Endothelial cell of umbilical vein (primary cell): ENCODE results near the gene DOCK4. TPM values are rescaled to one million over a fixed set of nuclear protein-coding genes. Genes with fewer than 3 reads are reported as not detected.

Experiments
- BruUV-seq: library from RNA; stranded (reverse); fragments of 400-500 nt; replicated peaks from 2 replicates; lab custom pipeline; 2021; lab: Mats Ljungman, UMichigan
- CTCF ChIA-PET: fragments of 300-600, 350-600 bp; sonication (Branson Sonifier 250); formaldehyde crosslinking; loops from one replicate; lab custom pipeline; 2021; ENCODE audit warnings: antibody characterized with exemption, inconsistent platforms; lab: Charles Lee
- POLR2A ChIA-PET: fragments of 300-600, 350-600 bp; sonication (Branson Sonifier 250); formaldehyde crosslinking; loops from one replicate; lab custom pipeline; 2021; ENCODE audit warnings: antibody characterized with exemption, inconsistent platforms; lab: Charles Lee
- DNase-seq: peaks from one replicate; pipeline ENCODE4 v3.0.0-alpha.2; 2011; ENCODE audit warnings: low read depth, low spot score
- FAIRE-seq: peaks from 2 replicates; lab custom pipeline; 2011; peaks lifted over from hg19 to GRCh38; lab: Jason Lieb, UNC
- H2AFZ ChIP-seq: 2 replicates; pipeline ENCODE4 v1.6.0; 2012; ENCODE audit warnings: low read depth, low read length, control low read depth, inconsistent platforms
- H3K27ac ChIP-seq: 2 replicates; pipeline ENCODE4 v1.5.1; 2011; ENCODE audit warnings: low read depth, mild to moderate bottlenecking, control low read depth, low read length, moderate library complexity; ENCODE audit not compliant: insufficient read depth
- H3K27me3 ChIP-seq, 2 experiments: 2 replicates each; pipeline versions ENCODE4 v1.6.0 to v1.6.1; 2011; ENCODE audit warnings: low read length in 2 of 2, mixed read lengths in 1 of 2; ENCODE audit not compliant: control insufficient read depth in 2 of 2, insufficient read depth in 2 of 2
- H3K36me3 ChIP-seq, 2 experiments: 2 replicates in 1 of 2; 3 replicates in 1 of 2; pipeline ENCODE4 v1.5.1; 2011; ENCODE audit warnings: low read length in 2 of 2, mild to moderate bottlenecking in 1 of 2, moderate library complexity in 1 of 2; ENCODE audit not compliant: control insufficient read depth in 2 of 2, insufficient read depth in 2 of 2; ENCODE audit errors: extremely low read depth in 1 of 2
- H3K4me1 ChIP-seq: 3 replicates; pipeline ENCODE4 v1.5.1; 2011; ENCODE audit warnings: mild to moderate bottlenecking, low read length; ENCODE audit not compliant: control insufficient read depth, insufficient read depth; ENCODE audit errors: extremely low read depth
- H3K4me2 ChIP-seq: 2 replicates; pipeline ENCODE4 v1.6.1; 2011; ENCODE audit warnings: low read length, control low read depth, mixed read lengths; ENCODE audit not compliant: insufficient read depth
- H3K4me3 ChIP-seq, 3 experiments: fragments of 200-600 bp in 1 of 3; sonication (generic), shearing (Covaris generic) in 1 of 3; replicated peaks in 1 of 3; 2 replicates each; pipeline ENCODE4 v1.5.1; 2011 to 2016; ENCODE audit warnings: control low read depth in 3 of 3, low read length in 3 of 3, mild to moderate bottlenecking in 2 of 3, inconsistent platforms in 1 of 3, low read depth in 1 of 3, moderate library complexity in 1 of 3; ENCODE audit not compliant: insufficient read depth in 1 of 3
- H3K79me2 ChIP-seq: 2 replicates; pipeline ENCODE4 v1.6.0; 2012; ENCODE audit warnings: low read length, inconsistent platforms; ENCODE audit not compliant: control insufficient read depth, insufficient read depth
- H3K9ac ChIP-seq: replicated peaks from 2 replicates; pipeline ENCODE3; 2011; ENCODE audit warnings: low read length, control low read depth; ENCODE audit not compliant: insufficient read depth; ENCODE audit errors: extremely low read depth
- H3K9me1 ChIP-seq: replicated peaks from 3 replicates; pipeline ENCODE4 v1.6.0; 2011; ENCODE audit warnings: mild to moderate bottlenecking, low read length; ENCODE audit not compliant: control insufficient read depth, insufficient read depth; ENCODE audit errors: extremely low read depth
- H3K9me3 ChIP-seq: replicated peaks from 2 replicates; pipeline ENCODE4 v1.5.1; 2012; ENCODE audit warnings: low read length, inconsistent platforms; ENCODE audit not compliant: control insufficient read depth, insufficient read depth
- H4K20me1 ChIP-seq: replicated peaks from 2 replicates; pipeline ENCODE3; 2011; ENCODE audit warnings: mild to moderate bottlenecking, low read length; ENCODE audit not compliant: control insufficient read depth, insufficient read depth; ENCODE audit errors: extremely low read depth
- EZH2 ChIP-seq: IDR thresholded peaks from 2 replicates; pipeline ENCODE4 v1.6.1; 2012; ENCODE audit warnings: borderline replicate concordance, low read depth, mild to moderate bottlenecking, moderate library complexity, low read length, inconsistent platforms; ENCODE audit not compliant: severe bottlenecking
- FOS ChIP-seq: IDR thresholded peaks from 2 replicates; pipeline ENCODE4 v1.6.1; 2011; ENCODE audit warnings: mild to moderate bottlenecking, low read length, moderate library complexity, borderline replicate concordance; ENCODE audit not compliant: insufficient read depth
- GATA2 ChIP-seq: IDR thresholded peaks from 2 replicates; pipeline ENCODE4 v1.7.0; 2011; ENCODE audit warnings: low read depth, mild to moderate bottlenecking, moderate library complexity, mixed read lengths, low read length; ENCODE audit not compliant: insufficient read length, insufficient read depth
- MYC ChIP-seq: IDR thresholded peaks from one replicate; pipeline ENCODE4 v1.6.1; 2011; ENCODE audit warnings: mild to moderate bottlenecking, low read depth, low read length
- POLR2AphosphoS5 ChIP-seq: IDR thresholded peaks from 2 replicates; pipeline ENCODE4 v1.6.1; 2012; ENCODE audit warnings: low read depth, mild to moderate bottlenecking, control low read depth, low read length, moderate library complexity; ENCODE audit not compliant: insufficient read depth
- dilution Hi-C: fragments of 300-500 bp; cut with MboI; formaldehyde crosslinking; loops from one replicate; pipeline ENCODE4 v1.15.0; 2019; ENCODE audit warnings: low sequenced_read_pairs; ENCODE audit not compliant: extremely low pct_ligation_motif_present
- intact Hi-C: fragments of 100-400 bp; cut with micrococcal nuclease; formaldehyde crosslinking; loops from one replicate; pipeline ENCODE4 v1.10.0; 2022
- polyA plus RNA-seq, 4 experiments: library from polyadenylated mRNA; depleted of rRNA in 3 of 4; stranded (reverse) in 3 of 4; unstranded in 1 of 4; fragments of >200 nt; gene quantifications; 2 replicates each; pipeline versions ENCODE4 v1.2.1 to v1.2.3, GENCODE V29; 2011 to 2012; ENCODE audit warnings: missing spikeins in 1 of 4
- total RNA-seq: library from RNA; stranded (reverse); gene quantifications from 2 replicates; pipeline ENCODE4 v1.2.3, GENCODE V29; 2021
- TF ChIP-seq, protein P1 (sequence below): IDR thresholded peaks from 2 replicates; pipeline ENCODE4 v1.6.1; 2011; ENCODE audit not compliant: insufficient read depth, insufficient read length

The DOCK4 gene
- total and polyA plus RNA-seq, 2 donors (not counting 3 experiments of a cell fraction or from before 2014, with no cell fraction given), result 47.4 to 164 TPM

DNA sequence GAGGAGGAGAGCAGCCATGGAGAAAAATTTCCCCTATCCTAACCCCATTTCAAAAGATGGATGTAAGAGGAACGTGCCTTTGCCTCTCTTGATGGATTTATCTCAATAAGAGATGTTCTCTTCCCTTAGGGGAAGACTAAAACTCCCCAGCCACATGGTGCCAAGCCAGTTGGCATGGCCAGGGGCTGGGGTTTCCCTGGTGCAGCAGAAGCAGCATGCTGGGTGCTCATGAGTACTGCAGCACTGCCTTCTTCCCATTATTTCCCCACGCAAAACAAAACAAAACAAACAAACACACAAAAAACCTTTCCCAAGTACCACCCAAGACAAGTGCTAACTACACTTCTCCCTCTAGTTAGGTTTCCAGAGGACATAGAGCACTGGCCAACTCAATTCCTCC is 97.2 kb downstream of the DOCK4 start:
- Histone ChIP-seq H3K27ac (no peak overlapping the region), H3K4me3 (no peak overlapping the region), H3K4me1 (peaks cover 19% of the 10 kb centered on the region), H3K79me2 (peaks cover 97% of the 10 kb centered on the region), H2AFZ (no peak overlapping the region), H3K4me2 (no peak overlapping the region), H3K9me1 (no peaks in the 10 kb centered on the region), H3K27me3 (no peaks in the 10 kb centered on the region), H4K20me1 (peaks cover 16% of the 10 kb centered on the region), H3K36me3 (no peaks in the 10 kb centered on the region), H3K9me3 (no peaks in the 10 kb centered on the region), H3K9ac (no peak overlapping the region)
- intact Hi-C loops (no loop called here), dilution Hi-C loops (no loop called here)
- no peak for DNase-seq
- ChIA-PET POLR2A (no interaction called here), CTCF (no interaction called here)
- no peak for TF ChIP-seq EZH2
- TF ChIP-seq GATA2, result no peak
- TF ChIP-seq, protein P1, sequence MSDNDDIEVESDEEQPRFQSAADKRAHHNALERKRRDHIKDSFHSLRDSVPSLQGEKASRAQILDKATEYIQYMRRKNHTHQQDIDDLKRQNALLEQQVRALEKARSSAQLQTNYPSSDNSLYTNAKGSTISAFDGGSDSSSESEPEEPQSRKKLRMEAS, result no peak
- TF ChIP-seq FOS, result no peak
- TF ChIP-seq POLR2AphosphoS5, result no peak
- TF ChIP-seq MYC, result no peak
- no TSS peak for BruUV-seq
- FAIRE-seq, result no peak
